ENCODE results near the gene MRPL37.

The MRPL37 gene

GRCh38 chr1:54257346-54257620 lies 57.3 kb downstream of the MRPL37 start:
- Histone ChIP-seq H3K9ac (ENCODE audit: low read depth, low read length) (no peak overlapping the region), H3K27ac (ENCODE audit: low read length) (no peak overlapping the region), H3K4me1 (ENCODE audit: insufficient read depth, low read length) (no peaks in the 10 kb centered on the region), H3K4me2 (ENCODE audit: insufficient read depth, low read length) (no peak overlapping the region), H3K36me3 (ENCODE audit: insufficient read depth, low read length) (peaks cover 54% of the 10 kb centered on the region), H4K20me1 (ENCODE audit: insufficient read depth, low read length) (peaks cover 37% of the 10 kb centered on the region), H3K79me2 (ENCODE audit: insufficient read depth, low read length) (peaks cover 27% of the 10 kb centered on the region), H3K9me3 (ENCODE audit: insufficient read depth, low read length, severe bottlenecking) (no peaks in the 10 kb centered on the region), H3K27me3 (ENCODE audit: insufficient read depth, low read length, poor library complexity) (no peaks in the 10 kb centered on the region), H3K4me3 (ENCODE audit: low read depth in 1 of 2, low read length in 2 of 2) (no peak overlapping the region), H2AFZ (ENCODE audit: low read depth, low read length) (no peak overlapping the region)
- DNase-seq = no peak
- ATAC-seq (ENCODE audit: insufficient read depth, low read depth) = no peak
- TF ChIP-seq EZH2 (IDR thresholded peaks at IDR 0.05; ENCODE audit: borderline replicate concordance, low read depth, low read length, severe bottlenecking) (no peak), CTCF (IDR thresholded peaks at IDR 0.05; ENCODE audit: borderline replicate concordance, extremely low read depth, low read length, poor library complexity, severe bottlenecking) (no peak)

GRCh38 chr1:54257876-54258275 lies 57.9 kb downstream of the MRPL37 start:
- peaks cover 56% of the 10 kb centered on the region for H3K36me3 ChIP-seq (ENCODE audit: insufficient read depth, low read length)
- DNase-seq = no peak
- no peak overlapping the region for H3K4me3 ChIP-seq (ENCODE audit: low read depth in 1 of 2, low read length in 2 of 2)
- no peaks in the 10 kb centered on the region for H3K9me3 ChIP-seq (ENCODE audit: insufficient read depth, low read length, severe bottlenecking)
- TF ChIP-seq EZH2 (IDR thresholded peaks at IDR 0.05; ENCODE audit: borderline replicate concordance, low read depth, low read length, severe bottlenecking) (no peak), CTCF (IDR thresholded peaks at IDR 0.05; ENCODE audit: borderline replicate concordance, extremely low read depth, low read length, poor library complexity, severe bottlenecking) (no peak)
- no peak overlapping the region for H3K4me2 ChIP-seq (ENCODE audit: insufficient read depth, low read length)
- no peak overlapping the region for H3K9ac ChIP-seq (ENCODE audit: low read depth, low read length)
- peaks cover 43% of the 10 kb centered on the region for H4K20me1 ChIP-seq (ENCODE audit: insufficient read depth, low read length)
- no peak overlapping the region for H3K27ac ChIP-seq (ENCODE audit: low read length)
- H2AFZ ChIP-seq (ENCODE audit: low read depth, low read length) = no peak overlapping the region
- no peaks in the 10 kb centered on the region for H3K4me1 ChIP-seq (ENCODE audit: insufficient read depth, low read length)
- no peak for ATAC-seq (ENCODE audit: insufficient read depth, low read depth)
- peaks cover 33% of the 10 kb centered on the region for H3K79me2 ChIP-seq (ENCODE audit: insufficient read depth, low read length)
- H3K27me3 ChIP-seq (ENCODE audit: insufficient read depth, low read length, poor library complexity) = no peaks in the 10 kb centered on the region

GRCh38 chr1:54259546-54260140 lies 59.7 kb downstream of the MRPL37 start:
- no peak overlapping the region for H3K9ac ChIP-seq (ENCODE audit: low read depth, low read length)
- no peak for TF ChIP-seq EZH2 (IDR thresholded peaks at IDR 0.05; ENCODE audit: borderline replicate concordance, low read depth, low read length, severe bottlenecking)
- no peak for TF ChIP-seq CTCF (IDR thresholded peaks at IDR 0.05; ENCODE audit: borderline replicate concordance, extremely low read depth, low read length, poor library complexity, severe bottlenecking)
- no peak for DNase-seq
- H3K36me3 ChIP-seq (ENCODE audit: insufficient read depth, low read length) = peaks cover 56% of the 10 kb centered on the region
- peaks cover 40% of the 10 kb centered on the region for H4K20me1 ChIP-seq (ENCODE audit: insufficient read depth, low read length)
- H3K27ac ChIP-seq (ENCODE audit: low read length) = no peak overlapping the region
- no peak overlapping the region for H3K4me3 ChIP-seq (ENCODE audit: low read depth in 1 of 2, low read length in 2 of 2)
- no peak for ATAC-seq (ENCODE audit: insufficient read depth, low read depth)
- H3K79me2 ChIP-seq (ENCODE audit: insufficient read depth, low read length) = peaks cover 45% of the 10 kb centered on the region
- no peaks in the 10 kb centered on the region for H3K4me1 ChIP-seq (ENCODE audit: insufficient read depth, low read length)
- H3K27me3 ChIP-seq (ENCODE audit: insufficient read depth, low read length, poor library complexity) = no peaks in the 10 kb centered on the region
- no peak overlapping the region for H3K4me2 ChIP-seq (ENCODE audit: insufficient read depth, low read length)
- no peak overlapping the region for H2AFZ ChIP-seq (ENCODE audit: low read depth, low read length)
- H3K9me3 ChIP-seq (ENCODE audit: insufficient read depth, low read length, severe bottlenecking) = no peaks in the 10 kb centered on the region

- H3K27ac ChIP-seq (ENCODE audit: low read length) = no peak overlapping the region
- no peak overlapping the region for H3K4me3 ChIP-seq (ENCODE audit: low read depth in 1 of 2, low read length in 2 of 2)
- H3K4me2 ChIP-seq (ENCODE audit: insufficient read depth, low read length) = no peak overlapping the region
- no peaks in the 10 kb centered on the region for H3K4me1 ChIP-seq (ENCODE audit: insufficient read depth, low read length)
- H3K79me2 ChIP-seq (ENCODE audit: insufficient read depth, low read length) = peaks cover 57% of the 10 kb centered on the region
- no peak for TF ChIP-seq CTCF (IDR thresholded peaks at IDR 0.05; ENCODE audit: borderline replicate concordance, extremely low read depth, low read length, poor library complexity, severe bottlenecking)
- TF ChIP-seq EZH2 (IDR thresholded peaks at IDR 0.05; ENCODE audit: borderline replicate concordance, low read depth, low read length, severe bottlenecking) = no peak
- no peak overlapping the region for H3K9ac ChIP-seq (ENCODE audit: low read depth, low read length)
- peaks cover 52% of the 10 kb centered on the region for H4K20me1 ChIP-seq (ENCODE audit: insufficient read depth, low read length)
- ATAC-seq (ENCODE audit: insufficient read depth, low read depth) (no peak), DNase-seq (no peak)
- H3K27me3 ChIP-seq (ENCODE audit: insufficient read depth, low read length, poor library complexity) = no peaks in the 10 kb centered on the region
- no peaks in the 10 kb centered on the region for H3K9me3 ChIP-seq (ENCODE audit: insufficient read depth, low read length, severe bottlenecking)
- peaks cover 60% of the 10 kb centered on the region for H3K36me3 ChIP-seq (ENCODE audit: insufficient read depth, low read length)
- no peak overlapping the region for H2AFZ ChIP-seq (ENCODE audit: low read depth, low read length)
Measured at GRCh38 chr1:54260810-54261209, 60.8 kb downstream of the MRPL37 start.
